ENCODE data around the gene LMTK3. TPM values are rescaled to one million over a fixed set of nuclear protein-coding genes. Genes with fewer than 3 reads are reported as not detected.

LMTK3 gene
- total RNA-seq, 1 experiment from 2014 or later, result 15.9 TPM

- TF ChIP-seq TP53 (CRISPR knock-in tag; IDR thresholded peaks at IDR 0.05) (peak; percentile 98), ZBTB21 (CRISPR knock-in tag; IDR thresholded peaks at IDR 0.05; ENCODE audit: borderline replicate concordance) (peak; percentile 97), USF2 (CRISPR knock-in tag; IDR thresholded peaks at IDR 0.05) (peak; percentile 71), ZNF396 (CRISPR knock-in tag; IDR thresholded peaks at IDR 0.05; ENCODE audit: borderline replicate concordance) (no peak), RORB (CRISPR knock-in tag; IDR thresholded peaks at IDR 0.05) (no peak), FOXK1 (CRISPR knock-in tag; IDR thresholded peaks at IDR 0.05) (peak; percentile 96), GABPB1 (CRISPR knock-in tag; IDR thresholded peaks at IDR 0.05) (no peak), ZSCAN18 (CRISPR knock-in tag; IDR thresholded peaks at IDR 0.05) (no peak), OVOL2 (CRISPR knock-in tag; IDR thresholded peaks at IDR 0.05; ENCODE audit: borderline replicate concordance) (no peak), NR3C1 (CRISPR knock-in tag; conservative IDR thresholded peaks at IDR 0.05; ENCODE audit: low read depth) (peak; percentile 92; the same call in 1 of the 2 replicates), CDX4 (CRISPR knock-in tag; IDR thresholded peaks at IDR 0.05; ENCODE audit: borderline replicate concordance) (no peak), ZNF281 (CRISPR knock-in tag; IDR thresholded peaks at IDR 0.05) (peak; percentile 95), CREM (CRISPR knock-in tag; IDR thresholded peaks at IDR 0.05) (no peak), EMX1 (CRISPR knock-in tag; IDR thresholded peaks at IDR 0.05) (no peak), ZMAT4 (CRISPR knock-in tag; IDR thresholded peaks at IDR 0.05) (no peak), NFATC4 (CRISPR knock-in tag; IDR thresholded peaks at IDR 0.05) (no peak), ZNF263 (CRISPR knock-in tag; IDR thresholded peaks at IDR 0.05; ENCODE audit: low read depth) (no peak), HMGA2 (CRISPR knock-in tag; IDR thresholded peaks at IDR 0.05) (no peak), ATF2 (CRISPR knock-in tag; IDR thresholded peaks at IDR 0.05; ENCODE audit: borderline replicate concordance, low read depth) (peak; percentile 94; the same call in 1 of the 2 replicates), IRF2 (CRISPR knock-in tag; IDR thresholded peaks at IDR 0.05; ENCODE audit: borderline replicate concordance, low read depth) (peak; percentile 88; the same call in 1 of the 2 replicates), AR (CRISPR knock-in tag; IDR thresholded peaks at IDR 0.05) (no peak), ZNF512 (CRISPR knock-in tag; IDR thresholded peaks at IDR 0.05; ENCODE audit: borderline replicate concordance) (no peak), ESRRA (CRISPR knock-in tag; IDR thresholded peaks at IDR 0.05; ENCODE audit: borderline replicate concordance) (peak; percentile 97), JAZF1 (CRISPR knock-in tag; IDR thresholded peaks at IDR 0.05) (no peak), KAT7 (CRISPR knock-in tag; IDR thresholded peaks at IDR 0.05; ENCODE audit: borderline replicate concordance) (peak; percentile 99; the same call in 1 of the 2 replicates), ZNF232 (CRISPR knock-in tag; IDR thresholded peaks at IDR 0.05) (peak; percentile 95)
These were observed 49.5 kb downstream of the LMTK3 start (continued) for GRCh38 chr19:48461982-48462655.

Data from WTC11 (cell line).